ENCODE measurements around the gene LEP. TPM values are rescaled to one million over a fixed set of nuclear protein-coding genes. Genes with fewer than 3 reads are reported as not detected.

Gene LEP
- total RNA-seq, 4 donors from 2014 or later, result 0.27 TPM; not detected in 3

GRCh38 chr7:128242661-128243060 lies 1.6 kb downstream of the LEP start:
- no peak for TF ChIP-seq POLR2A (IDR thresholded peaks at IDR 0.05)
- no peak for TF ChIP-seq CTCF (IDR thresholded peaks at IDR 0.05)
- Histone ChIP-seq H3K4me1 (no peaks in the 10 kb centered on the region), H3K27me3 (peaks cover 0 to 9% of the 10 kb centered on the region in 2 donors), H3K27ac (no peak overlapping the region), H3K36me3 (no peaks in the 10 kb centered on the region), H3K9me3 (peaks cover 0 to 13% (median 5%) of the 10 kb centered on the region in 4 donors), H3K4me3 (no peak overlapping the region)
- DNase-seq, result no peak

- Histone ChIP-seq H3K4me3 (no peak overlapping the region), H3K27me3 (peaks cover 0 to 9% of the 10 kb centered on the region in 2 donors), H3K36me3 (no peaks in the 10 kb centered on the region), H3K4me1 (no peaks in the 10 kb centered on the region), H3K27ac (no peak overlapping the region), H3K9me3 (peaks cover 0 to 10% (median 5%) of the 10 kb centered on the region in 4 donors)
- TF ChIP-seq POLR2A (IDR thresholded peaks at IDR 0.05), result no peak
- no peak for TF ChIP-seq CTCF (IDR thresholded peaks at IDR 0.05)
- no peak for DNase-seq
Observed at GRCh38 chr7:128243273-128243672, 2.2 kb downstream of the LEP start.

- H3K27ac ChIP-seq, result no peak overlapping the region
- H3K4me3 ChIP-seq, result no peak overlapping the region
- H3K4me1 ChIP-seq, result no peaks in the 10 kb centered on the region
- H3K27me3 ChIP-seq, result peaks cover 0 to 9% of the 10 kb centered on the region in 2 donors
- no peaks in the 10 kb centered on the region for H3K36me3 ChIP-seq
- TF ChIP-seq CTCF (IDR thresholded peaks at IDR 0.05) (no peak), POLR2A (IDR thresholded peaks at IDR 0.05) (no peak)
- no peak for DNase-seq
- H3K9me3 ChIP-seq, result peaks cover 0 to 10% (median 3%) of the 10 kb centered on the region in 4 donors
Observed at GRCh38 chr7:128244861-128245260, 3.8 kb downstream of the LEP start.

DNA sequence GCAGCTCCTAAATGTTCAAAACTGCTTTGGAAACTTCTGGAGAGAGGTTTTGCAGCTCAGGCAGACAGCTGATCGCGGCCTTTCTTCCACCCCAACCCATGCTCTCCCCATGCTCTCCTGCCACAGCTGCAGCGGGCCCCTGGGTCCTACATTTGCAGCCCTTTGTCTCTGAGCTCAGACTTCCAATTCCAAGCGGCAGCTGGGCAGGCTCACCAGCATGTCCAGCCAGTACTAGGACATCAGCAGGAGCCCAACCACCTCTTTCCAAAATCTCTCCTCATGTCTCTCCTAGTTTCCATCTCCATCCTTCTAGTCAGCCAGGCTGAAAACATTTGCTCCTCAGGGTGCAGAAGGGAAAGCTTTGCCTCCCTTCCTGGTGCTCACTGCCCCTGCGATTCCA lies 6.0 kb downstream of the LEP start:
- no peaks in the 10 kb centered on the region for H3K4me1 ChIP-seq
- no peaks in the 10 kb centered on the region for H3K9me3 ChIP-seq
- H3K27me3 ChIP-seq, result no peaks in the 10 kb centered on the region
- TF ChIP-seq CTCF (IDR thresholded peaks at IDR 0.05), result no peak
- no peak for TF ChIP-seq POLR2A (IDR thresholded peaks at IDR 0.05)
- H3K36me3 ChIP-seq, result no peaks in the 10 kb centered on the region
- H3K27ac ChIP-seq, result no peak overlapping the region
- no peak for DNase-seq
- H3K4me3 ChIP-seq, result no peak overlapping the region

DNA sequence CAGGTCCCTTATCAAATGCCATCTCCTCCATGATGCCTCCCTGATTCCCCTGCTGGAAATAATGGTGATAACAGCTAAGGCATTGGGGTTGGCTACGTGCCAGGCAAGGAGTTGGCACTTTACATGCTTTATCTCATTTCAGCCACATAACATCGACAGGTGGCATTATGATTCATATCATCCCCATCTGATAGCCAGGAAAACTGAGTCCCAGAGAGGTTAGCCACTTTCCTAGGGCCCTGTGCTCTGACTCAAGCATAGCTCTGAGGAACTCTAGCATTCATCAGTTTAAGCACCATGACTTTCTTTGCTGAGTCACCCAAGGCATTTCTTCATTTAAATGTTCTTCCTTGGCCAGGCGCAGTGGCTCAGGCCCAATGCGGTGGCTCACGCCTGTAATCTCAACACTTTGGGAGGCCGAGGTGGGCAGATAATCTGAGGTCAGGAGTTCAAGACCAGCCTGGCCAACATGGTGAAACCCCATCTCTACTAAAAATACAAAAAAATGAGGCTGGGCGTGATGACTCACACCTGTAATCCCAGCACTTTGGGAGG lies 6.6 kb downstream of the LEP start:
- Histone ChIP-seq H3K27me3 (no peaks in the 10 kb centered on the region), H3K36me3 (no peaks in the 10 kb centered on the region), H3K27ac (no peak overlapping the region), H3K9me3 (no peaks in the 10 kb centered on the region), H3K4me3 (no peak overlapping the region), H3K4me1 (no peaks in the 10 kb centered on the region)
- TF ChIP-seq CTCF (IDR thresholded peaks at IDR 0.05) (no peak), POLR2A (IDR thresholded peaks at IDR 0.05) (no peak)
- DNase-seq, result no peak

- Histone ChIP-seq H3K9me3 (no peaks in the 10 kb centered on the region), H3K4me3 (no peak overlapping the region), H3K4me1 (no peaks in the 10 kb centered on the region), H3K27ac (no peak overlapping the region), H3K27me3 (no peaks in the 10 kb centered on the region), H3K36me3 (no peaks in the 10 kb centered on the region)
- DNase-seq, result no peak
- TF ChIP-seq CTCF (IDR thresholded peaks at IDR 0.05) (no peak), POLR2A (IDR thresholded peaks at IDR 0.05) (no peak)
Observed at GRCh38 chr7:128251337-128251736, 10.3 kb downstream of the LEP start.

Data from Peyer's patch (tissue), 4 donors.